C4-2B (cell line): ENCODE measurements around the gene PCLO.

Source experiments
- CTCF ChIP-seq: fragments of 450-650 bp; conservative IDR thresholded peaks from 2 replicates; pipeline ENCODE4 v1.5.1; 2017; ENCODE audit warnings: mild to moderate bottlenecking
- ZFX ChIP-seq: fragments of 450-650 bp; IDR thresholded peaks from 2 replicates; pipeline ENCODE4 v1.6.1; 2017

GRCh38 chr7:83105948-83106347, 56.7 kb downstream of the PCLO start:
- TF ChIP-seq CTCF, result no peak
- TF ChIP-seq ZFX, result no peak
